Astrocyte (in vitro differentiated cells and primary cell): ENCODE results near the gene PTPRN2. TPM values are rescaled to one million over a fixed set of nuclear protein-coding genes. Genes with fewer than 3 reads are reported as not detected.
A peak's percentile ranks its signal among the peaks of the same experiment; 100 is the strongest.

Experiments used
- DNase-seq: peaks from one replicate; pipeline ENCODE4 v3.0.0-alpha.2; 2010; ENCODE audit warnings: low read depth
- FAIRE-seq: peaks from 2 replicates; lab custom pipeline; 2011; peaks lifted over from hg19 to GRCh38; lab: Jason Lieb, UNC
- H2AFZ ChIP-seq: 2 replicates; pipeline ENCODE4 v1.6.0; 2012; ENCODE audit warnings: low read depth, low read length, inconsistent platforms
- H3K27ac ChIP-seq: 2 replicates; pipeline ENCODE4 v1.5.1; 2011; ENCODE audit warnings: low read depth, low read length, inconsistent platforms
- H3K27me3 ChIP-seq: 2 replicates; pipeline ENCODE4 v1.6.0; 2011; ENCODE audit warnings: low read length, inconsistent platforms; ENCODE audit not compliant: insufficient read depth
- H3K36me3 ChIP-seq: 2 replicates; pipeline ENCODE4 v1.5.1; 2011; ENCODE audit warnings: low read length, inconsistent platforms; ENCODE audit not compliant: insufficient read depth
- H3K4me1 ChIP-seq: 2 replicates; pipeline ENCODE4 v1.5.1; 2011; ENCODE audit warnings: low read length, inconsistent platforms; ENCODE audit not compliant: insufficient read depth
- H3K4me2 ChIP-seq: 2 replicates; pipeline ENCODE4 v1.6.0; 2012; ENCODE audit warnings: low read length, inconsistent platforms
- H3K4me3 ChIP-seq: 2 replicates; pipeline ENCODE4 v1.5.1; 2011; ENCODE audit warnings: low read depth, mild to moderate bottlenecking, low read length, inconsistent platforms; ENCODE audit not compliant: insufficient read depth
- H3K79me2 ChIP-seq: 2 replicates; pipeline ENCODE4 v1.6.0; 2012; ENCODE audit warnings: mild to moderate bottlenecking, low read length, inconsistent platforms; ENCODE audit not compliant: insufficient read depth
- H3K9ac ChIP-seq: 2 replicates; pipeline ENCODE4 v1.6.0; 2012; ENCODE audit warnings: mild to moderate bottlenecking, low read length, inconsistent platforms
- H3K9me3 ChIP-seq: 2 replicates; pipeline ENCODE4 v1.5.1; 2012; ENCODE audit warnings: low read depth, mild to moderate bottlenecking, low read length, inconsistent platforms; ENCODE audit not compliant: insufficient read depth
- H4K20me1 ChIP-seq: 2 replicates; pipeline ENCODE4 v1.6.0; 2012; ENCODE audit warnings: low read length, inconsistent platforms; ENCODE audit not compliant: insufficient read depth
- H3K27ac Mint-ChIP-seq: one replicate; pipeline ENCODE4 v1.8.0; 2021; ENCODE audit warnings: mild to moderate bottlenecking, mixed read lengths; ENCODE audit not compliant: unreplicated experiment
- H3K27me3 Mint-ChIP-seq: one replicate; pipeline ENCODE4 v1.8.0; 2021; ENCODE audit warnings: low read depth, mixed read lengths; ENCODE audit not compliant: unreplicated experiment
- H3K36me3 Mint-ChIP-seq: one replicate; pipeline ENCODE4 v1.8.0; 2021; ENCODE audit warnings: low read depth, mixed read lengths; ENCODE audit not compliant: unreplicated experiment
- H3K4me1 Mint-ChIP-seq: one replicate; pipeline ENCODE4 v1.8.0; 2021; ENCODE audit warnings: low read depth, mixed read lengths; ENCODE audit not compliant: unreplicated experiment
- H3K4me3 Mint-ChIP-seq: one replicate; pipeline ENCODE4 v1.8.0; 2021; ENCODE audit warnings: mild to moderate bottlenecking, moderate library complexity, mixed read lengths; ENCODE audit not compliant: unreplicated experiment
- H3K9me3 Mint-ChIP-seq: one replicate; pipeline ENCODE4 v1.8.0; 2021; ENCODE audit warnings: mild to moderate bottlenecking, mixed read lengths; ENCODE audit not compliant: unreplicated experiment
- EZH2 ChIP-seq: IDR thresholded peaks from 2 replicates; pipeline ENCODE4 v1.6.1; 2012; ENCODE audit warnings: mild to moderate bottlenecking, low read length, inconsistent platforms; ENCODE audit not compliant: insufficient read depth
- total RNA-seq: library from RNA; stranded (reverse); gene quantifications from 2 replicates; pipeline ENCODE4 v1.2.1, GENCODE V29; 2021
- TF ChIP-seq, protein P1 (sequence below): IDR thresholded peaks from 2 replicates; pipeline ENCODE4 v1.5.1; 2011; ENCODE audit warnings: low read depth, mild to moderate bottlenecking, inconsistent platforms, low read length, moderate library complexity; ENCODE audit not compliant: insufficient read depth

Gene PTPRN2
- total RNA-seq, 1 donor from 2014 or later, result 0.09 TPM

DNA sequence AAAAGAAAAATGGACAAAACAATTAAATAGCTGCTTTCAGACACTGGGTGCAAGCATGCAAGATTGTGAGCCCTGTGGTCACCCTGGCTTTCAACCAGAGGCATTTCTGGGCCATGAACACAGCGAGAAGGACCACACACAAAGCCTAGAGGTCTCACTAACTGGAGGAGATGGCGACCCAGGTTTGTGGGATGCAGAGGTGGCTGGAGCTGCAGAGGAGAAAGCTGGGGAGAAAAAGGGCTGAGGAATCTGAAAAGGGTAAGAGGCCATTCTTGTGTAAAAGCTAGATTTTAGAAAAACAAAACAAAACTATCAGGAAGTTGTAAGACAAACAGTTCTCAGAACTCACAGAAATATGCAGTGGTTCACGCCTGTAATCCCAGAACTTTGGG, 30.1 kb upstream of the PTPRN2 start:
- Mint-ChIP-seq H3K4me1 (peaks cover 4% of the 10 kb centered on the region), H3K27ac (peak overlapping the region; percentile 67), H3K36me3 (no peaks in the 10 kb centered on the region), H3K27me3 (no peaks in the 10 kb centered on the region), H3K9me3 (no peaks in the 10 kb centered on the region), H3K4me3 (no peak overlapping the region)
- Histone ChIP-seq H3K27ac (peak overlapping the region; percentile 56), H3K9ac (peak overlapping the region; percentile 36), H4K20me1 (no peaks in the 10 kb centered on the region), H3K27me3 (no peaks in the 10 kb centered on the region), H3K9me3 (no peaks in the 10 kb centered on the region), H3K4me1 (peaks cover 11% of the 10 kb centered on the region), H3K4me2 (peak overlapping the region; percentile 44), H3K36me3 (no peaks in the 10 kb centered on the region), H2AFZ (no peak overlapping the region), H3K4me3 (no peak overlapping the region), H3K79me2 (no peaks in the 10 kb centered on the region)
- no peak for FAIRE-seq
- DNase-seq, result peak; percentile 81
- no peak for TF ChIP-seq EZH2
- TF ChIP-seq, protein P1, sequence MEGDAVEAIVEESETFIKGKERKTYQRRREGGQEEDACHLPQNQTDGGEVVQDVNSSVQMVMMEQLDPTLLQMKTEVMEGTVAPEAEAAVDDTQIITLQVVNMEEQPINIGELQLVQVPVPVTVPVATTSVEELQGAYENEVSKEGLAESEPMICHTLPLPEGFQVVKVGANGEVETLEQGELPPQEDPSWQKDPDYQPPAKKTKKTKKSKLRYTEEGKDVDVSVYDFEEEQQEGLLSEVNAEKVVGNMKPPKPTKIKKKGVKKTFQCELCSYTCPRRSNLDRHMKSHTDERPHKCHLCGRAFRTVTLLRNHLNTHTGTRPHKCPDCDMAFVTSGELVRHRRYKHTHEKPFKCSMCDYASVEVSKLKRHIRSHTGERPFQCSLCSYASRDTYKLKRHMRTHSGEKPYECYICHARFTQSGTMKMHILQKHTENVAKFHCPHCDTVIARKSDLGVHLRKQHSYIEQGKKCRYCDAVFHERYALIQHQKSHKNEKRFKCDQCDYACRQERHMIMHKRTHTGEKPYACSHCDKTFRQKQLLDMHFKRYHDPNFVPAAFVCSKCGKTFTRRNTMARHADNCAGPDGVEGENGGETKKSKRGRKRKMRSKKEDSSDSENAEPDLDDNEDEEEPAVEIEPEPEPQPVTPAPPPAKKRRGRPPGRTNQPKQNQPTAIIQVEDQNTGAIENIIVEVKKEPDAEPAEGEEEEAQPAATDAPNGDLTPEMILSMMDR, result no peak

DNA sequence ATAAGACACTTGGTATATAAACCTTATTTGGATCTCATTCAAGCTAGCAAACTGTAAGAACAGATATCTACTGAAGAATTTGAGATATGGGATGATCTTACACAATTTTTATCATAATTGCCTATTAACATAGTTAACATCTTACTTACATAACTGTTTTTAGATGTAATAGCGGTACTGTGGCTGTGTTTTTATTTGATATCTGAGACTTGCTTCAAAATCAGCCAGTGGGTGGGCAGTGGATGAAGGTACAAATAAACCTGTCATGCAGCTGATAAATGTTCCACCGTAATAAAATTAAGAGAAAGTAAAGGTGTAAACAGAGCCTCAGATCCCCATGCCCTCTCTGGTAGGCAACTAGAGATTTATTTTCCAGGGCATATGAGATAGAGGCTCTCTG, 28.4 kb upstream of the PTPRN2 start:
- Histone ChIP-seq H3K4me3 (no peak overlapping the region), H3K9me3 (no peaks in the 10 kb centered on the region), H3K9ac (no peak overlapping the region), H2AFZ (no peak overlapping the region), H3K36me3 (no peaks in the 10 kb centered on the region), H3K4me1 (peaks cover 11% of the 10 kb centered on the region), H3K79me2 (no peaks in the 10 kb centered on the region), H3K27ac (no peak overlapping the region), H3K27me3 (no peaks in the 10 kb centered on the region), H3K4me2 (no peak overlapping the region), H4K20me1 (no peaks in the 10 kb centered on the region)
- H3K4me1 Mint-ChIP-seq, result peaks cover 4% of the 10 kb centered on the region
- H3K9me3 Mint-ChIP-seq, result no peaks in the 10 kb centered on the region
- FAIRE-seq (no peak), DNase-seq (no peak)
- no peak for TF ChIP-seq EZH2
- TF ChIP-seq, protein P1, result no peak
- no peaks in the 10 kb centered on the region for H3K36me3 Mint-ChIP-seq
- no peaks in the 10 kb centered on the region for H3K27me3 Mint-ChIP-seq
- H3K27ac Mint-ChIP-seq, result no peak overlapping the region
- H3K4me3 Mint-ChIP-seq, result no peak overlapping the region

DNA sequence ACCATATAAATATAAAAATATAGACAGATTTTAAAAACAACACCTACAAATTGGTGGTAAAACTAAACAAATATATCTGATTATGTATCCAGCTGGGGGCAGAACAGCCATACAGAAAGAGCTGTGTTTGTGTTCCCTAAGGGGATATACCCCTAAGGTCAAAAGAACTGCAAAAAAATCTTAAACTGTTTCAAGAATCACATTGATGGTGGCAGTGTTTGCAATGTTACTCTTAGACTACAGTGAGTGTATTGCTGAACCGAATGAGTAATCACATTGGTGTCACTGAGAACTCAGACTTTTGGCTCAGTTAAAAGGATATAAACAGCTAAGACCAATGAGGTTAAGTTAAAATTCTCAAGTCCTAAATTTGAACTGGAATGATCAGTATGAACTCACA, 27.1 kb upstream of the PTPRN2 start:
- Histone ChIP-seq H3K27me3 (no peaks in the 10 kb centered on the region), H2AFZ (no peak overlapping the region), H4K20me1 (no peaks in the 10 kb centered on the region), H3K79me2 (no peaks in the 10 kb centered on the region), H3K36me3 (no peaks in the 10 kb centered on the region), H3K27ac (no peak overlapping the region), H3K9ac (no peak overlapping the region), H3K4me3 (no peak overlapping the region), H3K4me2 (no peak overlapping the region), H3K4me1 (peaks cover 11% of the 10 kb centered on the region), H3K9me3 (no peaks in the 10 kb centered on the region)
- FAIRE-seq (peak; percentile 20), DNase-seq (peak; percentile 57)
- Mint-ChIP-seq H3K4me3 (no peak overlapping the region), H3K27me3 (no peaks in the 10 kb centered on the region), H3K36me3 (no peaks in the 10 kb centered on the region), H3K4me1 (peaks cover 4% of the 10 kb centered on the region), H3K9me3 (no peaks in the 10 kb centered on the region), H3K27ac (no peak overlapping the region)
- TF ChIP-seq, protein P1, result no peak
- TF ChIP-seq EZH2, result no peak
